GM13976 (cell line): ENCODE results near the gene SLC13A4.

Experiments
- DNase-seq: peaks from one replicate; pipeline ENCODE4 v3.0.0; 2012; ENCODE audit warnings: low spot score
- CTCF ChIP-seq: IDR thresholded peaks from 2 replicates; pipeline ENCODE4 v1.5.1; 2012; ENCODE audit warnings: borderline replicate concordance, mild to moderate bottlenecking; ENCODE audit not compliant: insufficient read depth; ENCODE audit errors: extremely low read depth, missing control alignments, control extremely low read depth
- in situ Hi-C: fragments of 300-500 bp; cut with MboI; formaldehyde crosslinking; loops from one replicate; pipeline ENCODE4 v1.12.0; 2022; ENCODE audit warnings: low sequenced_read_pairs, mixed read lengths, inconsistent platforms; ENCODE audit not compliant: unreplicated experiment

The SLC13A4 gene

GRCh38 chr7:135711139-135711469, 16.9 kb downstream of the SLC13A4 start:
- no peak for TF ChIP-seq CTCF
- DNase-seq = no peak
- in situ Hi-C loops = no loop called here

GRCh38 chr7:135710417-135711138, 17.4 kb downstream of the SLC13A4 start:
- peak; percentile 22 for TF ChIP-seq CTCF
- in situ Hi-C loops = no loop called here
- peak; percentile 77 for DNase-seq

- in situ Hi-C loops = no loop called here
- no peak for TF ChIP-seq CTCF
- DNase-seq = no peak
These were observed 18.5 kb downstream of the SLC13A4 start for GRCh38 chr7:135709508-135709907.

DNA sequence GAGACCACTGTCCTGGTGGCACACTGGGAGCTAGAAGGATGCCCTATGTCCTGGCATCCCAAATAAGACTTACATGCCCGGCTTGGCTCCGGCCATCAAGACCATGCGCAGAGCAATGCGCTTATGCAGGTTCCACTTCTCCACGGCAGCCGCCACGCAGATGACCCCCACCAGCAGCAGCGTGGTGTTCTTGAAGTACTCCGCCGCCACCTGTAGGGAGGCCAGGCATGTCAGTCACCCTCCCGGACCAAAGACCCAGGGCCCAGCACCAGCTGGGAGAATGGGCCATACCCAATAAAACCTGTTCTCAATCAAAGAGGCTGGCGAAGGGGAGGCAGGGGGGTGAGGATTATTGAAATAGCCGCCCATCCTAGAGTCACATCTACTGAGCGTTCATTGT, 19.9 kb downstream of the SLC13A4 start:
- DNase-seq = no peak
- no peak for TF ChIP-seq CTCF
- in situ Hi-C loops = no loop called here

- no peak for TF ChIP-seq CTCF
- in situ Hi-C loops = no loop called here
- DNase-seq = no peak
These were observed 20.4 kb downstream of the SLC13A4 start for GRCh38 chr7:135707570-135707966.

GRCh38 chr7:135706858-135707569, 21.0 kb downstream of the SLC13A4 start:
- in situ Hi-C loops = no loop called here
- TF ChIP-seq CTCF = no peak
- no peak for DNase-seq
